ENCODE results near the gene CTIF. TPM values are rescaled to one million over a fixed set of nuclear protein-coding genes. Genes with fewer than 3 reads are reported as not detected.

Gene CTIF
- polyA plus RNA-seq, 3 donors: 0.38 to 8.7 (median 1.2) TPM

DNA sequence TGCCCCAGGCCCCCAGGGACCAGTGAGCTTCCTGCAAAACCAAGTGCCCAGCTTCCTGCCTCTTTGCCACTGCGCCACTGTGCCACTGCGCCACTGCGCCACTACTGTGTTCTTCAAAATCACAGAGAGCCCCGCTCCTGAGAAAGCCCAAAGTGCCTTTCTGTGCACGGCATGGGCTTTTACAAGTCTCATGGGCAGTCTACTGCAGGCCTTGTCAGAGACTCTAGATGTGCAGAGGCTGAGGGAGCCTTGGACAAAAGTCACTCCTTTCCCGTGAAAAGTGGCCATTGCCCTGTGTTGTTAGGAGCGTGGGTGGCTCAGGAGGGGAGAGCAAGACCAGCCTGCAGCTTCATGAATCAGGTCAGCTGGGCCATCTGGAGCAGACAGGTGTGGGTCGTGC is 231.4 kb downstream of the CTIF start:
- no peaks in the 10 kb centered on the region for H3K27me3 ChIP-seq (ENCODE audit: control insufficient read depth in 2 of 2, insufficient read depth in 2 of 2, low read length in 2 of 2)
- Mint-ChIP-seq H3K4me3 (no peak overlapping the region), H3K4me1 (peaks cover 15% of the 10 kb centered on the region), H3K36me3 (peaks cover 43 to 46% of the 10 kb centered on the region in 2 donors), H3K9me3 (peaks cover 0 to 5% (median 0%) of the 10 kb centered on the region in 7 donors), H3K27me3 (ENCODE audit: low read depth in 3 of 3) (peaks cover 0 to 5% (median 2%) of the 10 kb centered on the region in 3 donors), H3K27ac (no peak overlapping the region)
- no peak overlapping the region for H3K9ac ChIP-seq (ENCODE audit: insufficient read depth, low read length, poor library complexity, severe bottlenecking)
- intact Hi-C loops (cut with micrococcal nuclease): loop anchor here (10.0 kb wide), 3 partner anchors 175 to 475 kb away; no protein-coding TSS in a partner anchor
- no peak overlapping the region for H3K27ac ChIP-seq (ENCODE audit: low read depth in 1 of 2, low read length in 2 of 2)
- no peak for TF ChIP-seq CTCF (IDR thresholded peaks at IDR 0.05)
- H2AFZ ChIP-seq (ENCODE audit: insufficient read depth, low read depth, low read length, poor library complexity, severe bottlenecking): no peak overlapping the region
- DNase-seq: no peak
- no peaks in the 10 kb centered on the region for H4K20me1 ChIP-seq (ENCODE audit: insufficient read depth, low read length)
- H3K79me2 ChIP-seq (ENCODE audit: insufficient read depth, low read length): no peaks in the 10 kb centered on the region
- H3K9me3 ChIP-seq (replicated peaks in 1 of 2; ENCODE audit: control insufficient read depth in 1 of 2, insufficient read depth in 1 of 2, low read length in 2 of 2): no peaks in the 10 kb centered on the region
- peaks cover 0 to 23% of the 10 kb centered on the region in 2 donors for H3K36me3 ChIP-seq (replicated peaks in 1 of 2; ENCODE audit: control insufficient read depth in 1 of 2, insufficient read depth in 2 of 2, low read length in 2 of 2)
- H3K4me3 ChIP-seq (replicated peaks in 1 of 3; ENCODE audit: low read depth in 2 of 3, low read length in 3 of 3): no peak overlapping the region
- peaks cover 8 to 15% of the 10 kb centered on the region in 2 donors for H3K4me1 ChIP-seq (ENCODE audit: control insufficient read depth in 1 of 2, insufficient read depth in 2 of 2, low read length in 2 of 2)
- 100% methylated on average over 8 of the region's 8 CpGs for WGBS (ENCODE audit: insufficient coverage)
- H3K4me2 ChIP-seq (replicated peaks; ENCODE audit: extremely low read depth, low read length, poor library complexity, severe bottlenecking): no peak overlapping the region

DNA sequence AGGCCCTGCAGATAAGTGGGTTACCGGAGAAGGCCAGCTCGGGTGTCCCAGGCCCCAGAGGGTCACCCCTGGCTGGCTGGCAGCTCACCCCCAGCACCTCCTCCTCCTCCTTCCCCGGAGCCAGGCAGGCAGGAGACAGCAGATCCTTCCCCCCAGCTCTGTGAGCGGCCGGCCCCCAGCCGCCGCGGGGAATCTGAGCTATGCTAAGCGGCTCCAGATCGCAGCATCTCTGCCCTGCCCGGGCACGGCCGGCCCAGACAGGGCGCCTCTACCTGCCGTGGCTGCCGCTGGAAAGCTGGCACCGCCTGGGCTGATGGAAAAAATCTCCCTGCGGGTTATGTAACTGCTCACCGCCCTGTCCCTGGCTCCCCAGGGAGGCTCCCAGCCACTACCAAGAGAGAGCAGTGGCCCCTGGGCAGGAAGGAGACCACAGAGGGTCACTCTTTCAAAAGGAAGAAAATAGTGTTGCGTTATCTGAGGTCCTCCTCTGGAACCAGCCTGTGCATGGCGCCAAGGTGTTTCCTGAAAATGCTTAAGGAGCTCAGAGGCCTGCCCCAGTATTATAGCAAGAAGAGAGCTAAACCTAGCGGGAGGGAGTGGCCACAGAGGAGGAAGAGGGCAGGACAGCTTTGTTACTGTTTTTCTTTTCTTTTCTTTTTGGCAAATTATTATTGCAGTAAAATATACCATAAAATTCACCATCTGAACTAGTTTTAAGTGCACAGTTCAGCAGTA is 233.0 kb downstream of the CTIF start:
- H3K4me3 Mint-ChIP-seq: no peak overlapping the region
- Histone ChIP-seq H3K79me2 (ENCODE audit: insufficient read depth, low read length) (no peaks in the 10 kb centered on the region), H3K4me3 (replicated peaks in 1 of 3; ENCODE audit: low read depth in 2 of 3, low read length in 3 of 3) (no peak overlapping the region), H3K4me2 (replicated peaks; ENCODE audit: extremely low read depth, low read length, poor library complexity, severe bottlenecking) (no peak overlapping the region), H3K9ac (ENCODE audit: insufficient read depth, low read length, poor library complexity, severe bottlenecking) (no peak overlapping the region), H3K36me3 (replicated peaks in 1 of 2; ENCODE audit: control insufficient read depth in 1 of 2, insufficient read depth in 2 of 2, low read length in 2 of 2) (peaks cover 0 to 11% of the 10 kb centered on the region in 2 donors), H3K27me3 (ENCODE audit: control insufficient read depth in 2 of 2, insufficient read depth in 2 of 2, low read length in 2 of 2) (no peaks in the 10 kb centered on the region), H3K27ac (ENCODE audit: low read depth in 1 of 2, low read length in 2 of 2) (no peak overlapping the region), H4K20me1 (ENCODE audit: insufficient read depth, low read length) (no peaks in the 10 kb centered on the region), H3K4me1 (ENCODE audit: control insufficient read depth in 1 of 2, insufficient read depth in 2 of 2, low read length in 2 of 2) (peaks cover 8 to 21% of the 10 kb centered on the region in 2 donors), H3K9me3 (replicated peaks in 1 of 2; ENCODE audit: control insufficient read depth in 1 of 2, insufficient read depth in 1 of 2, low read length in 2 of 2) (no peaks in the 10 kb centered on the region), H2AFZ (ENCODE audit: insufficient read depth, low read depth, low read length, poor library complexity, severe bottlenecking) (no peak overlapping the region)
- peaks cover 36 to 43% of the 10 kb centered on the region in 2 donors for H3K36me3 Mint-ChIP-seq
- H3K27me3 Mint-ChIP-seq (ENCODE audit: low read depth in 3 of 3): peaks cover 0 to 5% (median 2%) of the 10 kb centered on the region in 3 donors
- no peak for TF ChIP-seq CTCF (IDR thresholded peaks at IDR 0.05)
- 11% methylated on average over 20 of the region's 22 CpGs for WGBS (ENCODE audit: insufficient coverage)
- intact Hi-C loops (cut with micrococcal nuclease): loop anchor here (10.0 kb wide), 3 partner anchors 173 to 473 kb away; no protein-coding TSS in a partner anchor
- DNase-seq: no peak
- H3K4me1 Mint-ChIP-seq: peaks cover 19% of the 10 kb centered on the region
- peak overlapping the region in 1 of 7 donors; percentile 46 for H3K27ac Mint-ChIP-seq
- peaks cover 0 to 5% (median 0%) of the 10 kb centered on the region in 7 donors for H3K9me3 Mint-ChIP-seq
